Cardiac muscle cell (in vitro differentiated cells and primary cell): Measurements from ENCODE around the gene PHYHD1. TPM values are rescaled to one million over a fixed set of nuclear protein-coding genes. Genes with fewer than 3 reads are reported as not detected.
"Not testable (repeated sequence)": the region's sequence is repeated elsewhere in the genome, so short reads cannot be mapped to it uniquely, and the experiment has no call there.

Source experiments
- DNase-seq, 2 donors: peaks; one replicate each; pipeline versions ENCODE4 v3.0.0 to v3.0.0-alpha.2; 2010 to 2017; ENCODE audit warnings: low read depth in 1 of 2, low spot score in 1 of 2
- H3K27ac ChIP-seq: fragments of 200-600 bp; sonication (generic); 2 replicates; pipeline ENCODE4 v1.5.1; 2016
- H3K27me3 ChIP-seq: fragments of 200-600 bp; sonication (generic); 2 replicates; pipeline ENCODE4 v1.6.0; 2016; ENCODE audit warnings: control low read depth
- H3K36me3 ChIP-seq: fragments of 200-600 bp; sonication (generic); 2 replicates; pipeline ENCODE4 v1.5.1; 2016; ENCODE audit warnings: control low read depth
- H3K4me1 ChIP-seq: fragments of 200-600 bp; sonication (generic); 2 replicates; pipeline ENCODE4 v1.8.1; 2017; ENCODE audit warnings: low read depth, mild to moderate bottlenecking, mixed run types
- H3K4me3 ChIP-seq: fragments of 200-600 bp; sonication (generic); 2 replicates; pipeline ENCODE4 v1.5.1; 2016; ENCODE audit warnings: mild to moderate bottlenecking
- H3K9me3 ChIP-seq: fragments of 200-600 bp; sonication (generic); 2 replicates; pipeline ENCODE4 v1.5.1; 2017; ENCODE audit warnings: low read depth, mild to moderate bottlenecking, control low read depth
- CTCF ChIP-seq: IDR thresholded peaks from 2 replicates; pipeline ENCODE4 v1.5.1; 2012; ENCODE audit warnings: low read depth, mild to moderate bottlenecking, low read length
- polyA plus RNA-seq: library from polyadenylated mRNA; unstranded; fragments of >200 nt; fragmentation: Nextera tagmentation; extraction: Ambion mirVana; gene quantifications from 2 replicates; pipeline ENCODE4 v1.2.1, GENCODE V29; 2016
- total RNA-seq: library from RNA; depleted of rRNA; stranded (reverse); fragments of >200 nt; gene quantifications from 2 replicates; pipeline ENCODE4 v1.2.3, GENCODE V29; 2016

The PHYHD1 gene
- total and polyA plus RNA-seq, 2 experiments from 2014 or later: 25.3 to 40.8 TPM

- peak overlapping the region; percentile 73 for H3K4me3 ChIP-seq
- no peaks in the 10 kb centered on the region for H3K4me1 ChIP-seq
- DNase-seq: peak; percentile 20 to 43
- H3K9me3 ChIP-seq: no peaks in the 10 kb centered on the region
- no peak for TF ChIP-seq CTCF
- H3K27ac ChIP-seq: peak overlapping the region; percentile 92
- peaks cover 7% of the 10 kb centered on the region for H3K36me3 ChIP-seq
- H3K27me3 ChIP-seq: no peaks in the 10 kb centered on the region
Observed at GRCh38 chr9:128946571-128947276, 25.9 kb downstream of the PHYHD1 start.

GRCh38 chr9:128947277-128947526 lies 26.4 kb downstream of the PHYHD1 start:
- H3K4me1 ChIP-seq: no peaks in the 10 kb centered on the region
- DNase-seq: no peak
- peak overlapping the region; percentile 92 for H3K27ac ChIP-seq
- no peak for TF ChIP-seq CTCF
- H3K36me3 ChIP-seq: peaks cover 7% of the 10 kb centered on the region
- no peaks in the 10 kb centered on the region for H3K9me3 ChIP-seq
- peak overlapping the region; percentile 73 for H3K4me3 ChIP-seq
- H3K27me3 ChIP-seq: no peaks in the 10 kb centered on the region

- peaks cover 8% of the 10 kb centered on the region for H3K36me3 ChIP-seq
- TF ChIP-seq CTCF: no peak
- peak within 1 kb of the TSS; percentile 73 for H3K4me3 ChIP-seq
- no peaks in the 10 kb centered on the region for H3K9me3 ChIP-seq
- no peaks in the 10 kb centered on the region for H3K27me3 ChIP-seq
- peak within 1 kb of the TSS; percentile 92 for H3K27ac ChIP-seq
- H3K4me1 ChIP-seq: no peaks in the 10 kb centered on the region
- DNase-seq: peak; percentile 96 to 97
Observed at GRCh38 chr9:128947527-128948301, 26.9 kb downstream of the PHYHD1 start, which contains the start of the genes DOLK and NUP188. TSS of gene DOLK (minus strand) at chr9:128947603. CDS start at chr9:128947303, 300 bp downstream. TSS of gene NUP188 (plus strand) at chr9:128947699. CDS start at chr9:128947720, 21 bp downstream.

- H3K9me3 ChIP-seq, H3K4me3 ChIP-seq, DNase-seq, H3K27ac ChIP-seq, H3K4me1 ChIP-seq, H3K27me3 ChIP-seq: not testable (repeated sequence)
- H3K36me3 ChIP-seq: peaks cover 34% of the 10 kb centered on the region
Observed at GRCh38 chr9:128961403-128961802, 40.6 kb downstream of the PHYHD1 start.

GRCh38 chr9:128969491-128969890 lies 48.7 kb downstream of the PHYHD1 start:
- no peaks in the 10 kb centered on the region for H3K27me3 ChIP-seq
- no peak overlapping the region for H3K27ac ChIP-seq
- H3K9me3 ChIP-seq: no peaks in the 10 kb centered on the region
- TF ChIP-seq CTCF: no peak
- H3K4me3 ChIP-seq: no peak overlapping the region
- no peaks in the 10 kb centered on the region for H3K4me1 ChIP-seq
- DNase-seq: no peak
- peaks cover 58% of the 10 kb centered on the region for H3K36me3 ChIP-seq

- Histone ChIP-seq H3K4me3 (no peak overlapping the region), H3K9me3 (no peaks in the 10 kb centered on the region), H3K27ac (no peak overlapping the region), H3K36me3 (peaks cover 65% of the 10 kb centered on the region), H3K27me3 (no peaks in the 10 kb centered on the region), H3K4me1 (no peaks in the 10 kb centered on the region)
- TF ChIP-seq CTCF: no peak
- DNase-seq: peak in 1 of 2 donors; percentile 21
Observed at GRCh38 chr9:128972956-128973355, 52.2 kb downstream of the PHYHD1 start.
